Trophoblast cell (in vitro differentiated cells and primary cell): Measurements from ENCODE around the gene KIAA1143.

Source experiments
- DNase-seq, 2 donors: peaks; one replicate each; pipeline ENCODE4 v3.0.0-alpha.2; 2016
- H2AFZ ChIP-seq: 2 replicates; pipeline ENCODE4 v1.6.1; 2013; ENCODE audit warnings: low read length, moderate library complexity, mild to moderate bottlenecking; ENCODE audit not compliant: insufficient read depth, poor library complexity
- H2AK5ac ChIP-seq: 2 replicates; pipeline ENCODE4 v1.6.1; 2013; ENCODE audit warnings: mild to moderate bottlenecking, low read length
- H2BK120ac ChIP-seq: 2 replicates; pipeline ENCODE4 v1.6.1; 2013; ENCODE audit warnings: low read length, mild to moderate bottlenecking, moderate library complexity; ENCODE audit not compliant: insufficient read depth, poor library complexity
- H2BK12ac ChIP-seq: 2 replicates; pipeline ENCODE4 v1.6.1; 2013; ENCODE audit warnings: mild to moderate bottlenecking, low read length, moderate library complexity
- H2BK5ac ChIP-seq: 2 replicates; pipeline ENCODE4 v1.6.1; 2013; ENCODE audit warnings: low read length, low read depth, moderate library complexity, mild to moderate bottlenecking; ENCODE audit not compliant: poor library complexity
- H3K14ac ChIP-seq: 2 replicates; pipeline ENCODE4 v1.6.1; 2013; ENCODE audit warnings: mild to moderate bottlenecking, low read length
- H3K18ac ChIP-seq: 2 replicates; pipeline ENCODE4 v1.6.1; 2013; ENCODE audit warnings: mild to moderate bottlenecking, low read length
- H3K23ac ChIP-seq: 2 replicates; pipeline ENCODE4 v1.6.1; 2013; ENCODE audit warnings: low read length
- H3K27ac ChIP-seq: 2 replicates; pipeline ENCODE4 v1.5.1; 2013; ENCODE audit warnings: low read depth, mild to moderate bottlenecking, inconsistent platforms, low read length, moderate library complexity
- H3K27me3 ChIP-seq: 2 replicates; pipeline ENCODE4 v1.6.1; 2013; ENCODE audit warnings: inconsistent platforms, mild to moderate bottlenecking, low read length, moderate library complexity; ENCODE audit not compliant: insufficient read depth
- H3K36me3 ChIP-seq, 2 experiments: 1 replicate in 1 of 2; 2 replicates in 1 of 2; pipeline ENCODE4 v1.6.1; 2013; ENCODE audit warnings: low read length in 2 of 2, mild to moderate bottlenecking in 2 of 2, moderate library complexity in 1 of 2; ENCODE audit not compliant: insufficient read depth in 2 of 2, control insufficient read depth in 1 of 2
- H3K4ac ChIP-seq: 2 replicates; pipeline ENCODE4 v1.6.1; 2013; ENCODE audit warnings: low read depth, mild to moderate bottlenecking, low read length, moderate library complexity
- H3K4me1 ChIP-seq, 2 experiments: 1 replicate in 1 of 2; 2 replicates in 1 of 2; pipeline ENCODE4 v1.6.1; 2013; ENCODE audit warnings: low read length in 2 of 2, mild to moderate bottlenecking in 2 of 2, moderate library complexity in 1 of 2; ENCODE audit not compliant: insufficient read depth in 2 of 2, control insufficient read depth in 1 of 2
- H3K4me2 ChIP-seq: 2 replicates; pipeline ENCODE4 v1.6.1; 2013; ENCODE audit warnings: inconsistent platforms, mild to moderate bottlenecking, low read length, moderate library complexity
- H3K4me3 ChIP-seq: 2 replicates; pipeline ENCODE4 v1.5.1; 2013; ENCODE audit warnings: mild to moderate bottlenecking, low read depth, low read length, inconsistent platforms
- H3K79me1 ChIP-seq: one replicate; pipeline ENCODE4 v1.6.1; 2013; ENCODE audit warnings: low read length
- H3K79me2 ChIP-seq: 2 replicates; pipeline ENCODE4 v1.6.1; 2013; ENCODE audit warnings: low read length, mild to moderate bottlenecking; ENCODE audit not compliant: control insufficient read depth, insufficient read depth, poor library complexity
- H3K9ac ChIP-seq: 2 replicates; pipeline ENCODE4 v1.6.1; 2013; ENCODE audit warnings: mild to moderate bottlenecking, low read length
- H3K9me3 ChIP-seq: 2 replicates; pipeline ENCODE4 v1.6.1; 2013; ENCODE audit warnings: low read depth, mild to moderate bottlenecking, control low read depth, inconsistent platforms, low read length; ENCODE audit not compliant: insufficient read depth
- H4K12ac ChIP-seq: 2 replicates; pipeline ENCODE4 v1.6.1; 2013; ENCODE audit warnings: low read depth, mild to moderate bottlenecking, low read length, moderate library complexity
- H4K8ac ChIP-seq: 2 replicates; pipeline ENCODE4 v1.6.1; 2013; ENCODE audit warnings: low read depth, mild to moderate bottlenecking, low read length, moderate library complexity
- H4K91ac ChIP-seq: one replicate; pipeline ENCODE4 v1.6.1; 2013; ENCODE audit warnings: low read depth, mild to moderate bottlenecking, low read length, moderate library complexity
- WGBS: extraction: QIAGEN DNeasy Blood & Tissue Kit; methylation state at CpG from one replicate; pipeline ENCODE4 v1.1.7; 2013; ENCODE audit warnings: missing lambda C conversion rate; ENCODE audit not compliant: insufficient read length, insufficient coverage; ENCODE audit errors: extremely low coverage; 5-methylcytosine and 5-hydroxymethylcytosine counted together

The KIAA1143 gene

GRCh38 chr3:44795197-44795596, 33.8 kb upstream of the KIAA1143 start:
- Histone ChIP-seq H3K18ac (no peak overlapping the region), H2BK120ac (no peak overlapping the region), H2BK12ac (no peak overlapping the region), H2AK5ac (no peak overlapping the region), H2BK5ac (no peak overlapping the region), H3K79me2 (no peaks in the 10 kb centered on the region), H3K79me1 (no peaks in the 10 kb centered on the region), H3K4me2 (no peak overlapping the region), H2AFZ (no peak overlapping the region), H3K14ac (no peak overlapping the region), H3K9ac (no peak overlapping the region), H3K4ac (no peak overlapping the region), H4K91ac (no peak overlapping the region), H3K36me3 (peaks cover 12 to 28% of the 10 kb centered on the region in 2 experiments), H4K12ac (no peak overlapping the region), H3K27me3 (no peaks in the 10 kb centered on the region), H3K4me1 (no peaks in the 10 kb centered on the region), H4K8ac (no peak overlapping the region), H3K23ac (no peak overlapping the region), H3K27ac (no peak overlapping the region), H3K4me3 (no peak overlapping the region), H3K9me3 (no peaks in the 10 kb centered on the region)
- WGBS = no CpG with 5 or more reads among the region's 4 CpGs
- DNase-seq = no peak

DNA sequence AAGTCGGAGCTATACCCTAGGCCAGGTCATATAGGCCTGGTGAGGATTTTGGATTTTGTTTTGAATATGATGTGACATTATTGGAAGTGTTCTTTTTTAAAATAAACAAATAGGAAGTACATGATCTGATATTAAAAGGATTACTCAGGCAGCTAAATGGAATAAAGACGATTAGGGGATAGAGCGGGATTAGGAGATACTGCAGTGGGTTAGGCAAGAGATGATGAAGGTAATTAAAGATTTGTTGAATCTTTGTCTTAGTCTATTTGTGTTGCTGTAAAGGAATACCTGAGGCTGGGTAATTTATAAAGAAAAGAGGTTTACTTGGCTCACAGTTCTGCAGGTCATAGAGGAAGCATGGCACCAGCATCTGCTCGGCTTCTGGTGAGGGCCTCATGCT, 21.5 kb upstream of the KIAA1143 start:
- no peaks in the 10 kb centered on the region for H3K79me1 ChIP-seq
- H3K27ac ChIP-seq = no peak overlapping the region
- H3K27me3 ChIP-seq = no peaks in the 10 kb centered on the region
- no peak overlapping the region for H2BK120ac ChIP-seq
- H2BK12ac ChIP-seq = no peak overlapping the region
- no peak overlapping the region for H4K12ac ChIP-seq
- H3K9ac ChIP-seq = no peak overlapping the region
- H3K23ac ChIP-seq = no peak overlapping the region
- H3K4ac ChIP-seq = no peak overlapping the region
- DNase-seq = no peak
- H3K4me1 ChIP-seq = no peaks in the 10 kb centered on the region
- H4K91ac ChIP-seq = no peak overlapping the region
- H4K8ac ChIP-seq = no peak overlapping the region
- WGBS = 100% methylated on average over 2 of the region's 4 CpGs
- no peak overlapping the region for H3K4me2 ChIP-seq
- H3K9me3 ChIP-seq = no peaks in the 10 kb centered on the region
- H3K14ac ChIP-seq = no peak overlapping the region
- no peak overlapping the region for H2AFZ ChIP-seq
- no peak overlapping the region for H3K18ac ChIP-seq
- H3K36me3 ChIP-seq = peaks cover 6 to 10% of the 10 kb centered on the region in 2 experiments
- H2AK5ac ChIP-seq = no peak overlapping the region
- H3K4me3 ChIP-seq = no peak overlapping the region
- H3K79me2 ChIP-seq = no peaks in the 10 kb centered on the region
- H2BK5ac ChIP-seq = no peak overlapping the region

DNA sequence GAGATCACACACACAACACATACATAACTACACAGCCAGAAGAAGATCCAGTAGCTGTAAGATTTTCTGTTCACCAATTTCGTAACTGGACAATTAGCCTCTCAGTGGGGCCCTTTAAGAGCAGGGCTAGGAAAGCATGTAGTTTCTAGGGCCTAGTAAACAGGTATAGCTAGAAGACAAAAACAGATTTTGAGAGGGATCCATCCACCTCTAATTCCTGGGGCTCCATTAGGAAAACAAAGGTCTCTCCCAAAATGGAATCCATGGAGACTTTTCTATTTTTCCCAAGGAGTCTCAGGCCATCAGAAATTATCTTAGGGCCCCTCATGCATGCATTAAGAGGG, 10.7 kb upstream of the KIAA1143 start:
- H3K27ac ChIP-seq = no peak overlapping the region
- H4K12ac ChIP-seq = no peak overlapping the region
- no peak overlapping the region for H2BK12ac ChIP-seq
- peaks cover 11 to 16% of the 10 kb centered on the region in 2 experiments for H3K36me3 ChIP-seq
- no peak for DNase-seq
- H3K4me2 ChIP-seq = no peak overlapping the region
- H4K91ac ChIP-seq = no peak overlapping the region
- no peak overlapping the region for H2BK120ac ChIP-seq
- no peak overlapping the region for H4K8ac ChIP-seq
- peaks cover 15% of the 10 kb centered on the region for H3K9me3 ChIP-seq
- H3K27me3 ChIP-seq = no peaks in the 10 kb centered on the region
- no peak overlapping the region for H3K4me3 ChIP-seq
- no peak overlapping the region for H2BK5ac ChIP-seq
- no peaks in the 10 kb centered on the region for H3K79me1 ChIP-seq
- H3K23ac ChIP-seq = no peak overlapping the region
- H3K14ac ChIP-seq = no peak overlapping the region
- H3K4ac ChIP-seq = no peak overlapping the region
- H3K18ac ChIP-seq = no peak overlapping the region
- no peak overlapping the region for H3K9ac ChIP-seq
- no peaks in the 10 kb centered on the region for H3K79me2 ChIP-seq
- WGBS = no CpG with 5 or more reads among the region's 1 CpG
- H3K4me1 ChIP-seq = no peaks in the 10 kb centered on the region
- H2AFZ ChIP-seq = no peak overlapping the region
- no peak overlapping the region for H2AK5ac ChIP-seq

GRCh38 chr3:44771424-44772098, 10.1 kb upstream of the KIAA1143 start:
- no peak overlapping the region for H3K23ac ChIP-seq
- no peak overlapping the region for H3K9ac ChIP-seq
- H3K79me2 ChIP-seq = no peaks in the 10 kb centered on the region
- no peaks in the 10 kb centered on the region for H3K79me1 ChIP-seq
- H4K12ac ChIP-seq = no peak overlapping the region
- H3K27ac ChIP-seq = no peak overlapping the region
- no peaks in the 10 kb centered on the region for H3K4me1 ChIP-seq
- H3K4me2 ChIP-seq = no peak overlapping the region
- no peak for DNase-seq
- no peak overlapping the region for H3K4me3 ChIP-seq
- H2AK5ac ChIP-seq = no peak overlapping the region
- no peak overlapping the region for H4K8ac ChIP-seq
- H2BK12ac ChIP-seq = no peak overlapping the region
- whole genome bisulfite sequencing = no CpG with 5 or more reads among the region's 1 CpG
- no peak overlapping the region for H4K91ac ChIP-seq
- no peak overlapping the region for H2BK5ac ChIP-seq
- H3K18ac ChIP-seq = no peak overlapping the region
- H2AFZ ChIP-seq = no peak overlapping the region
- peaks cover 15% of the 10 kb centered on the region for H3K9me3 ChIP-seq
- H3K4ac ChIP-seq = no peak overlapping the region
- H3K27me3 ChIP-seq = no peaks in the 10 kb centered on the region
- H3K36me3 ChIP-seq = peaks cover 10 to 16% of the 10 kb centered on the region in 2 experiments
- no peak overlapping the region for H3K14ac ChIP-seq
- H2BK120ac ChIP-seq = no peak overlapping the region
